GM19463 (cell line): Measurements from ENCODE around the gene CREBL2.
"Not testable (repeated sequence)": the region's sequence is repeated elsewhere in the genome, so short reads cannot be mapped to it uniquely, and the experiment has no call there.

ENCODE experiments used
- ATAC-seq: cut with Tn5 transposase; IDR thresholded peaks from one replicate; pipeline ENCODE4 v1.9.1; 2021; ENCODE audit warnings: mild to moderate bottlenecking, moderate library complexity; ENCODE audit not compliant: unreplicated experiment

Gene CREBL2

DNA sequence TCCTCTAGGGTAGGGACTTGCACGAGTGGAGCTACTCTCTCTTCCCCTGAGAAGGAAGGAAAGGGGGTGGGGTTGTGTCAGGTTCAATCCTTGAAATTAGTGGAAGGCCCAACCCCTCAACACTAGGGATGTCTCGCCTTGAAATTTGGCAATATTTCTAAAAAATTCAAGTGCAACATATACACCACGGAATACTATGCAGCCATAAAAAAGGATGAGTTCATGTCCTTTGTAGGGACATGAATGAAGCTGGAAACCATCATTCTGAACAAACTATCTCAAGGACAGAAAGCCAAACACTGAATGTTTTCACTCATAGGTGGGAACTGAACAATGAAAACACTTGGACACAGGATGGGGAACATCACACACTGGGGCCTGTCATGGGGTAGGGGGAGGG lies 15.1 kb upstream of the CREBL2 start:
- ATAC-seq, result not testable (repeated sequence)

DNA sequence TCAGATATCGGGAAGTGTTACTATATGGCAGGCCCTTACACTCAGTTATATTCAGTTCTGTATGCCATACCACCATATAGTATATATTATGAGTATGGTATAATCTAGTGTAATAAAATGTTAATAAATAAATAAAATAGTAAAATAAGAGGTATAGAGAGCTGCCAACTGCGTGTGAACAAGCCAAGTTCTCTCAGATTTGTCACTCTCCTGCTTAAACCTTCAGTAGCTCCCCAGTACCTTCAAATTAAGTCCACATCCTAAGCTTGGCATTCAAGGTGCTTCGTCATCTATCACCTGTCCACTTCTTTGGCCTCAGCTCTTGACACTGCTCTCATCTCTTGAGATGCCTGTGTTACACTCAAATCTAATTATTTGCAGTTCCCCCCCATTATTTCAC lies 12.8 kb upstream of the CREBL2 start:
- no peak for ATAC-seq

- no peak for ATAC-seq
Measured at GRCh38 chr12:12599750-12600643, 11.7 kb upstream of the CREBL2 start.

- no peak for ATAC-seq
Measured at GRCh38 chr12:12600659-12601058, 11.0 kb upstream of the CREBL2 start.

DNA sequence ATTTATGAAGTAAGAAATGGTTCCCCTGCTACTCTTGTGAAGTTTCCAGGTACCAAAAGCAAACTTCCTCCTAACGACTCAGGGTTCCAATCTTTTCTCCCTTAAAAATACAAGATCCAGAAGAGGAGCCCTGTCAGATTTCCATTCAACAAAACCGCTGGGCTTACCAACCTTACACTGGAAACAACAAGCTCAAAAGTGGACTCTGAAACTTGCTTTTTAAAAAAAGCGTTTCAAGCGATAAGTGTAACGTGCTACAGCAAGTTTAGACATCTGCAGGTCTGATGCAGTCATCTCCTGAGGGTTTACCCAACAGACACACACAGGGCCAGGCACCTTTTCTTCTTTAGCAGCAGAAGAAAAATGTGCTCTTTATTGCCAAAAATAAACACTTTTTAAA lies 6.9 kb upstream of the CREBL2 start:
- ATAC-seq, result no peak

DNA sequence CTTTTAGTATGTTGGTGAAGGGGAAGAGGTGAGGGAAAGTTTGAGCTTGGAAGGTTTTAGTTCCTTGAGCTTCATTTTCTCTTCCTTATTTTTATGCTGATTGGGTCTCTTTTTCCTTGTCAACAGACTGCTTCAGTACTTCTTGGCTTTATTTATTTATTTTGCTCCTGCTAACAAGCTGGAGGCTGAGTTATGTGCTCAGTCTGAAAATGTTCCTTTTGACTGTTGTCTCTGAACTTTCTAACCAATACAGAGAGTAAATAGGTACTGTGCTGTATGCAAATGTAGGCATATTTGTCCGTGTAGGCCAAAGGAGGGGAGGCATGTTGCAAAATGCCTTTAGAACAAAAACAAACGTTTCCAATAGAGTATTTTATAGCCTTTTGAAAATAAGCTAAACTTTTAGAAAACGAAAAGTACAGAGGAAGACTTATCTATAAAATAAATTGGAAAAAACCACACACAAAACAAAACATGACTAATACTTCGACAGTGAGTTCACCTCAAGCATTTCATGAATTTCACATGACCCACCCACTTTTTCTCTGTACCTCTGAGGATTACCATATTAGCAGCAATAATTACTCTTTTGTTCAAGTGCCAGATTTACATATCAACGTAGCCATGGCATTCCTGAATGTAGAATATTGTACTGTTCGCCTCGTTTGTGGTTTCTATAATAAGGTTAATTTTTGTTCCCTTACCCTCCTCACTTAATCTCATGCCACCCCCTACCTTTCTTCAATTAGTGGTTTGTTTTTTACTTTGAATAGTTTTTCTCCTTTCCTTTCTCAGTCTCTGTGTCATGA lies 4.7 kb upstream of the CREBL2 start:
- ATAC-seq, result no peak

- ATAC-seq, result no peak
Measured at GRCh38 chr12:12608557-12608957, 3.1 kb upstream of the CREBL2 start.

GRCh38 chr12:12609692-12610091 lies 2.0 kb upstream of the CREBL2 start:
- no peak for ATAC-seq

DNA sequence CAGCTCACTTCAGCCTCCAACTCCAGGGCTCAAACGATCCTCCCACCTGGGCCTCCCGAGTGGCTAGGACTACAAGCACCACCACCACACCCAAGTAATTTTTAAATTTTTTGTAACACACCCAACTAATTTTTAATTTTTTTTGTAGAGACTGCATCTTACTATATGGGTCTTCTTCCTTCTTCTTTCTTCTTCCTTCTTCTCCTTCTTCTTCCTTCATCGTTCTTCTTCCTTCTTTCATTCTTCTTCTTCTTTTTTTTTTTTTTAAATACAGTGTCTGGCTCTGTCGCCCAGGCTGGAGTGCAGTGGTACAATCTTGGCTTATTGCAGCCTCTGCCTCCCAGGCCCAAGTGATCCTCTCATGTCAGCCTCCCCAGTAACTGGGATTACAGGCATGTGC lies 965 bp upstream of the CREBL2 start:
- ATAC-seq, result no peak

GRCh38 chr12:12612358-12612757 lies 682 bp downstream of the CREBL2 start:
- ATAC-seq, result no peak

GRCh38 chr12:12613344-12613743 lies 1.7 kb downstream of the CREBL2 start:
- ATAC-seq, result no peak

DNA sequence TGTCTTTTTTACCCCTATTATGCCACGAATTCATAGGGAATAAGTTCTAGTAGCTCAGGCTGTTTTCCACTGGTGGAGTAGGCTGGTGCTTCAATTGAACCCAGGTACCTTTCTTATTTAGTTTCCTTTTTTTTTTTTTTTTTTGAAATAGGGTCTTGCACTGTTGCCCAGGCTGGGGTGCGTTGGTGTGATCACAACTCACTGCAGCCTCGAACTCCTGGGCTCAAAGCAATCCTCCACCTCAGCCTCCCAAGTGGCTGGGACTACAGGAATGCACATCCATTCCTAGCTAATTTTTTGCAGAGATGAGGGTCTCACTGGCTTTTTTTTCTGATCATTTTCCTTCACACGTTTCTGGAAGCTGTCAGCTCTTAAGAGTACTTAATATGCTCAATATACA lies 2.7 kb downstream of the CREBL2 start:
- ATAC-seq, result no peak

- no peak for ATAC-seq
Measured at GRCh38 chr12:12616512-12617310, 5.0 kb downstream of the CREBL2 start.

GRCh38 chr12:12618064-12618463 lies 6.4 kb downstream of the CREBL2 start:
- not testable (repeated sequence) for ATAC-seq

GRCh38 chr12:12620730-12621315 lies 9.1 kb downstream of the CREBL2 start:
- no peak for ATAC-seq

- no peak for ATAC-seq
Measured at GRCh38 chr12:12622418-12622817, 10.7 kb downstream of the CREBL2 start.

DNA sequence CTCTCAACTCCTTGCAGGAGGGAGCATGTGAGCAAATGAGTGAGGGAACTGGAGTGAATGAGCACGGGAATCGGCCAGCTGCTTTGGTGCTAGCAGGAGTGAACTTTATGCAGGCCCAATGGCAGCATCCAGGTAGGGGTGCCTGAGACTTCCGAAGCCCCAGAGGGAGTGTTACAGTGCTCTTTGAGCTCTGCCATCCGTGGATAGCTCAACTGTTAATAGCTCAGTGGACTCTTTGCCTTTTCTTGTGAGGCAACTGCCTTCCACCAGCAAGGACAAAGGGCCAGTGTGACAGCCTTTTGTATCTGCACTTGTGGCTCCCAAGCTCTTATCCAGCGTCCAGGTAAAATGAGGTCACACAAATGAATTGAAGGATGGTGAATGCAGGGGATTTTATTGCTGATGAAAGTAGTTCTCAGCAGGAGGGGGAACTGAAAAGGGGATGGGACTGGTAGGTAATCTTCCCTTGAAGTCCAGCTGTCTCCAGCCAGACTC lies 12.9 kb downstream of the CREBL2 start:
- no peak for ATAC-seq

DNA sequence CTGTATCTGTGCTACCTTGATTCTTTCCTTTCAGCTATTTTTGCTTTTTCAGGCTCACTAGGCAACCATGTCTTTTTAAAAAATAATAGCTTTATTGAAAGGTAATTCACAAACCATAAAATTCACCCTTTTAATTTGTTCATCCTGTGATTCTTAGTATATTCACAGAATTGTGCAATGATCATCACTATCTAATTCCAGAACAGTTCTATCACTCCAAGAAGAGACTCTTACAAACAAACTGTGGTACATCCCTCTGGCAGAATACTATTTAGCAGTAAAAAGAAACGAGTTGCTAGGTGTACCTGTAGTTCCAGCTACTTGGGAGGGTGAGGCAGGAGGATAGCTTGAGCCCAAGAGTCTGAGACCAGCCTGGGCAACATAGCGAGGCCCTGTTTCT lies 14.8 kb downstream of the CREBL2 start:
- no peak for ATAC-seq

DNA sequence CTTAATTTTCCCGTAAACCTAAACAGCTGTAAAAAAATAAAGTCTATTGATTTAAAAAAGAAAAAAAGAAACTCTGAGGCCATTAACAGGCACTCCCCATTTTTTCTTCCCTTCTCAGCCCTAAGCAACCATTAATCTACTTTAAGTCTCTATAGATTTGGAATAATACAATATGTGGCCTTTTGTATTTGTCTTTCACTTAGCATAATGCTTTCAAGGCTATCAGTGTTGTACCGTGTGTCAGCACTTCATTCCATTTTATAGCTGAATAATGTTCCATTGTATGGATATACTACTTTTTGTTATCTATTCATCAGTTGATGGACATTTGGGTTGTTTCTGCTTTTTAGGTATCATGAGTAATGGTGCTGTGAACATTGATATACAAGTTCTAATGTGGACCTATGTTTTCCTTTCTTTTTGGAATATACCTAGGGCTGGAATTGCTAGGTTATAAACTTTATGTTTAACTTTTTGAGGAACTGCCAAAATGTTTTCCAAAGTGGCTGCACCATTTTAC lies 15.7 kb downstream of the CREBL2 start:
- no peak for ATAC-seq

DNA sequence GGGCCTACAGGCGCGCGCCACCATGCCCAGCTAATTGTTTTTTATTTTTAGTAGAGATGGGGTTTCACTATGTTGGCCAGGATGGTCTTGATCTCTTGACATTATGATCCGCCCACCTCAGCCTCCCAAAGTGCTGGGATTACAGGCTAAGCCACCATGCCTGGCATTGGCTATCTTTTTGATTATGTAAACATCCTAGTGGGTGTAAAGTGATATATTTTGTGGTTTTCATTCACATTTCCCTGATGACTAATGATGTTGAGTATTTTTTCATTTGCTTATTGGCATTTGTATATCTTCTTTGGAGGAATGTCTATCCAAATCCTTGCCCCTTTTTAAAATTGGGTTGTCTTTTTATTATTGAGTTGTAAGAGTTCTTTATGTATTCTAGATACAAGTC lies 16.3 kb downstream of the CREBL2 start:
- no peak for ATAC-seq
